AG09319 (cell line): ENCODE results near the gene RPRM.

ENCODE experiments used
- DNase-seq: peaks from one replicate; pipeline ENCODE4 v3.0.0-alpha.2; 2010; ENCODE audit warnings: low read depth; ENCODE audit errors: extremely low read depth
- TF ChIP-seq, protein P1 (sequence below): IDR thresholded peaks from 2 replicates; pipeline ENCODE4 v1.5.1; 2011; ENCODE audit warnings: low read depth, mild to moderate bottlenecking, inconsistent platforms, low read length, moderate library complexity

The RPRM gene

DNA sequence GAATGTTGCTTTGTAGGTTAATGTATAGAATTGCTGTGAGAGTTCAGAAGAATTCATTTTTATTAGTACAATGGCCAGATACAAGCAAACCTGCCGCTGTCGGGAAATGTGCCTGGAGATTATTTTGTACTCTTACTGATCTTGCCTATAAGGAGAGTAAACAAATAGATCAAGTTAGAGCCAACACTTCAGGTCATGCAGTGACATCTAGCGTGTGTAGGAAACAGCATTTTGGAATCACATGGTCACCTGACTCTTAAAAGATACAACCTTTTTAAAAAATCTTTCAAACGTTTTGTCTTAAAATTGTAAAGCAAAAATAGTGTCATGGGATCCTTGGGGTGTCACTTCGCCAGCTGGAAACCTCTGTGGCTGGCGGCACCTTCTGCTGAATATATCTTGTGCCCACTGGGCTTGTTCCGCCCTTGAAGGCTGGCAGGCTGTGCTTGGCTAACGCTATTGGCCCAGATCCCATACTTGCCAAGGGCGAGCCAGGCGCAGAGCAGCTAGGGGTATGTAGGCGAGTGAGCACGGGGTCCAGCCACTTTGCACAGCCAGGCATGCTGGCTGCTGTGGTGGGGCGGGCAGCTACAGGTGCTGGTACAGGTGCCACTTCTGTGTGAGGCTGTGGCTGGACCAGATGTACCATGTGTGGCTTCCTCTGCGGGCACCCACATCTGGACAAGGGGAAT is 19.5 kb upstream of the RPRM start:
- TF ChIP-seq, protein P1, sequence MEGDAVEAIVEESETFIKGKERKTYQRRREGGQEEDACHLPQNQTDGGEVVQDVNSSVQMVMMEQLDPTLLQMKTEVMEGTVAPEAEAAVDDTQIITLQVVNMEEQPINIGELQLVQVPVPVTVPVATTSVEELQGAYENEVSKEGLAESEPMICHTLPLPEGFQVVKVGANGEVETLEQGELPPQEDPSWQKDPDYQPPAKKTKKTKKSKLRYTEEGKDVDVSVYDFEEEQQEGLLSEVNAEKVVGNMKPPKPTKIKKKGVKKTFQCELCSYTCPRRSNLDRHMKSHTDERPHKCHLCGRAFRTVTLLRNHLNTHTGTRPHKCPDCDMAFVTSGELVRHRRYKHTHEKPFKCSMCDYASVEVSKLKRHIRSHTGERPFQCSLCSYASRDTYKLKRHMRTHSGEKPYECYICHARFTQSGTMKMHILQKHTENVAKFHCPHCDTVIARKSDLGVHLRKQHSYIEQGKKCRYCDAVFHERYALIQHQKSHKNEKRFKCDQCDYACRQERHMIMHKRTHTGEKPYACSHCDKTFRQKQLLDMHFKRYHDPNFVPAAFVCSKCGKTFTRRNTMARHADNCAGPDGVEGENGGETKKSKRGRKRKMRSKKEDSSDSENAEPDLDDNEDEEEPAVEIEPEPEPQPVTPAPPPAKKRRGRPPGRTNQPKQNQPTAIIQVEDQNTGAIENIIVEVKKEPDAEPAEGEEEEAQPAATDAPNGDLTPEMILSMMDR, result no peak

DNA sequence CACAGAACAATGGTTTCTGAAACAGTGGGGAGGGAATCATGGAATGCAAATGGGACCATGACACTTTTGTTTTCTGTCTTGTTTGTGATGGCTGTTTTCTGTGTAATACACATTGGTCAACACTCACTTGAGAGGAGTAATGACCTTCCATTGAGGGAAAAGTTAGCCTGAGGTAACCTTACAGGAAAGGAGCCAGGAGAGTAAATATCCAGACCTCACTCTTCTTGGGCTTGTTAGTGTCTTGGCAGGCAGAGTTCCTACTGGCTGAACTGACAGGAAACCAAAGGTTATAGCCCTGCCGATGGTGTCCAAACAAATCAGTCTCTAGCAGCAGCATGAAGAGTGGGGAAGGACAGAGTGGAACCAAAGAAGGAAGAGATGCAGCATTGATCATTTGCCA is 17.2 kb upstream of the RPRM start:
- DNase-seq, result no peak
- TF ChIP-seq, protein P1, result no peak

More for the DNA sequence above, 19.5 kb upstream of the RPRM start:
- DNase-seq, result no peak

DNA sequence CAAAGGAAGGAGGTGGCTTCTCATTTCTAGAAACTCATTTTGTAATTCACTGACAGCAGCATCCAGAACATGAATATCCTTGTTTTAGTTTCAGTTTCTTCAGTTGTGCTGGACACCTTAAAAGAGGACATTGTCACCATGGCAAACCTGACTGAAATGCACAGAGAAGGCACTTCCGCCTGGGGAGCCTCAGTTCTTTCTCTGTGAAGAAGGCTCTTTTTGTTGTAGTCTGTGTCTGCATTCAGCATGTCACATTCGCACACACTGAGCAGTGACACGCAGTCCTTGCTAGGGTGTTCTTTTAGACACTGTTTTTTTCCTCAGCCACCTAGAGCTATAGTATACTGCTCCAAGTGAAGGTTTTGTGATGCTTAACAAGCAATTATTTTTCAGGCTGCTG is 9.5 kb upstream of the RPRM start:
- no peak for DNase-seq
- TF ChIP-seq, protein P1, result no peak

DNA sequence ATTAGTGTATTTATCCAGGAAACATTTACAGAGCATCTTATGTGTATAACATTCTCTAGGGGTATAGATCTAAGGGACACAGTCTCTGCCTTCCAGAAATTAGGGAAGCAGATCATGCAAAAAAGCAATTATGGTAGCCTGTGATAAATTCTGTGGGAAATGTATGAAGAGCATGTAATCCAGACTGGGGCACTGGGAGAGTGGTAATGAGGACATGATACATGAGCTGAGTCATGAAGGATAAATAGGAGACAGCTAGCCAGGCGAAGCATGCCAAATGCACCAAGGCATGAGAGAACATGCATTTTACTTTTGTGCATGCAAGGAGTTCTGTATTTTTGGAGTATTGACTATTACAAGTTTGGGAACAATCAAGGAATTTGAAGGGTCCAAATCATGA is 8.9 kb upstream of the RPRM start:
- DNase-seq, result no peak
- TF ChIP-seq, protein P1, result no peak

DNA sequence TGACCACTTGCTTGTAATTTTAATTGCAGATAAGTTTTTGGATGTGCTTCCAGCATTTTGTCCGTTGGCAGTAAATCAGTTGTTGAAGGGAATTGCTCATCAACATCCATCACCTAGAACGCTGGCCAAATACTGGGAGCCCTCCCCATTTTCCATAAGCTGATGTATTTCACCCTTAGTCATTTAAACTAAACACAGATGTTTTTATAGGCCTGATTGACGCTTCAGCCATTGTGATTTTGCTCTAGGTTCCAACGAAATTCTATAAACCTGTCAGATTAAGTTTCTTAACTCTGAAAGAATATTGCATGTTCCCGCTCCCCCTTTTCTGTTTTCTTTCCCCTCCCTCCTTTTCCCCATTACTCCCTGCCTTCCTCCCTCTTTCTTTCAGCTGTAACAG is 1.0 kb upstream of the RPRM start:
- DNase-seq, result no peak
- TF ChIP-seq, protein P1, result no peak

DNA sequence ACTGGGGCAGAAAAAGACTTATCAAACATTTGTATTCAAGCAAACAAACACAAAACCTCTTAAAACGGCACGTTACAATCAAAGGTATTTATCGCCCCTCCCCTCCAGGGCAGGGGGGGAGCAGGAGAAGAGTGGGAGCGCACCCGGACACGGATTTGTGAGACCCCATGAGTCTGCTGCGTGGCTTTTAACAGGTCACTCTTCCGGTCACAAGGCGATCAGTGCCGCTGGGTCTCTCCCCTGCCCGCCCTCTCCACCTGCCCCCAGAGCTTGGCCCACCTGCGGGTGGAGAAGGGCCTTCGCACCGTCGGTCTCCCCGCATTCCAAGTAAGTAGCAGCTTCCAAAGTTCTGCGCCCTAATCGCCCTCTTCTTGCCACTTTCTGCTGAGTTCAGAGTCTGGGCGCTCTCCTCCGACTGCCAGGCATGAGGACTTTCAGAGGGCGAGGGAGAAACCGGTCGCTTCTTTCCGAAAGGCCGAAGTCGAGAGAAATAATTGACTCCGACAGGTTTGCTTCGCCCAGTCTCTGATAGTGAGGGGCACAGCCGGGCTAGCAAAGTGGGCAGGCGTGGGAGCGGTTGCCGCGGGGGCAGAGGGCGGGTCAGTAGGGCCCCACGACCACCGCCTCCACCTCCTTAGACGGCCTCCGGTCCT is 800 bp downstream of the RPRM start:
- no peak for DNase-seq
- TF ChIP-seq, protein P1, result no peak

DNA sequence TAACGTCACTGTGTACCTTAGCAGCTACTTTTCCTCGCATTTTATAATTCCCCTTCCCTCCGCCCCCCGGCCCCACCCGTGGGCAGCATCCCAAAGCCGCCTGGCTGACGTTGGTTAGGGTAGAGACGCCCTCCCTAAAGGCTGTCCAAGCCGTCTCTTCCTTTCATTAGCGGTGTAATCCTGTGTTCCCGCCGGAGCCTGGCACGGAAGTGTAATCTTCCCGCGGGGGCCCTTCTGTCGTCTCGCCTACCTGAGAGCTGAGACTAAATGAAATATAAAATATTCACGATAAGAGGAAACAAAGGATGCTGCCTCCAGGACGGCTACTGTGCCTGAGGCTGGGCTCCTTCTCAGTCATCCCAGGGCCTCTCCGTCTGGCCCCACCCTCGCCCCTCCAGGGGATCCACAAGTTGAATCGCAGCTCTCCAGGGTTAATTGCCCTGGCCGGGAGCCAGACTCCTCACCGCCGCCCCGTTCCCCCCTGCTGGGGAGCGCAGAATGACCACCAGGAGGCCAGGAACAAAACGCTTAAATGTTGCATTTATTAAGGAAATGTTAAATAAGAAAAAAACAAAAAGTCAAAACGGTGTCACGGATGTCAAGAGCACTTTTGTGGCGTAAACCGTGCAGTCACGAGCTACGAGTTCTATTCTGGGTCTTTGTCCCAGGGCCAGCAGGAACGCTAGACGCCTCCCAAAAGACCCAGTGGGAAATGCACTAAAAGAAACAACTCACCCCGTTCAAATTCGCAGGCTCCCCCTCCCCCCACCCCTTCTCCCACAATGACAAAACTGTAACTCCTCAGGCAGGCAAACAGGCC is 1.5 kb downstream of the RPRM start:
- TF ChIP-seq, protein P1, result no peak
- no peak for DNase-seq
